ENCODE measurements around the gene SDF4.
"Not testable (repeated sequence)": the region's sequence is repeated elsewhere in the genome, so short reads cannot be mapped to it uniquely, and the experiment has no call there.

The SDF4 gene

DNA sequence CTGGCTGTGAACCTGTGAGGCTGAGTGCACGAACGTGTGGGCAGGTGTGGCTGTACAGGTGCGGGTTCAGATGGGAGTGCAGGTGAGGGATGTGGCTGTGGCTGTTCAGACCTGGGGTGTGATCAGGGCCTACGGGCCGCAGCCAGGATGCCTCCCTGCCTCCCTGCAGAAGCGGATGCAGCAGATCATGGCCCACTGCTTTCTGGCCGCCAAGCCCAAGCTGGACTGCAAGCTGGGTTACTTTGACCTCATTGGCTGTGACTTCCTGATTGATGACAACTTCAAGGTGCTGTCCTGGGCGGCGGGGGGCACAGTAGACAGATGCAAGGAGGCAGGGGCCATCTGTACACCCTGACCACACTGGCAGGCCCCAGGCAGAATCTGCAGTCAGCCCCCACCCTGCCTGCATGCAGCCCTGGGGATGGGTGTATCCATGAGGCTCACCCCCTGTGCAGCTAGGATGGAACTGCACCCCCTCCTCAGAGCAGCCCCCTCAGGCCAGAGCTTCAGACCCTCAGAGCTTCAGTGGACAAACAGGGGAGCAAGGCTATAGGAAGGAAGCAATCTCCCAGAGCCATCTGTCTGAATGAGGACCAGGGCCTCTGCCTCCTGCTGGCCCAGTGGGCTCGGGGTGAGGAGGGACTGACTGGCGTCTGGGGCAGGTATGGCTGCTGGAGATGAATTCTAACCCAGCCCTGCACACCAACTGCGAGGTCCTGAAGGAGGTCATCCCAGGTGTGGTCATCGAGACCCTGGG is 35.2 kb downstream of the SDF4 start:
- no peak for DNase-seq

GRCh38 chr1:1195726-1196125 is 36.1 kb downstream of the SDF4 start:
- not testable (repeated sequence) for DNase-seq

- DNase-seq = no peak
Measured at GRCh38 chr1:1194723-1195122, 37.1 kb downstream of the SDF4 start.

- DNase-seq = no peak
Measured at GRCh38 chr1:1191734-1192133, 40.1 kb downstream of the SDF4 start.

DNA sequence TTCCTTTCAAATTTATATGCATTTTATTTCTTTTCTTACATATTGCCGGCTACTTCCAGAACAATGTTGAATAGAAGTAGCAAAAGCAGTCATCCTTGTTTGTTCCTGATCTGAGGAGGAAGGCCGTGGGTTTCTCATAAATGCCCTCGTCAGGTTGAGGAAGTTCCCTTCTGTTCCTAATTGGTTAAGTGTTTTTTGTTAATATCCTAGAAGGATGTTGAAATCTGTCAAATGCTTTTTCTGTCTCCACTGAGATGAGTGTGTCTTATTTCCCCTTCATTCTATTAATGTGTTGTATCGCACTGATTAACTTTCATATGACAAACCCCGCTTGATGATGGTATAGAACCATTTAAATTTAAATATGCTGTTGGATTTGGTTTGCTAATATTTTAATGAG is 42.7 kb downstream of the SDF4 start:
- DNase-seq = no peak

DNA sequence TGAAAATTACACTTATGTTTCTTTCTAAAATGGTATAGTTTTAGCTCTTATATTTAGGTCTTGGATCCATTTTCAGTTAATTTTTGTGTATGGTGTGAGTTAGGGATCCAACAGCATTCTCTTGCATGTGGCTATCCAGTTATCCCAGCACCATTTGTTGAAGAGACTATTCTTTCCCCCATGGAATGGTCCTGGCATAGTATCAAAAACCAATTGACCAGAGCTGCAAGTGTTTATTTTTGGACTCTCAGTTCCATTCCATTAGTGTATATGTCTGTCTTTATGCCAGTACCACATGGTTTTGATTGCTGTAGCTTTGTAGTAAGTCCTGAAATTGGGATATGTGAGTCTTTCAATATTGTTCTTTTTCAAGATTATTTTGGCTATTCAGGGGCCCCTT is 43.9 kb downstream of the SDF4 start:
- no peak for DNase-seq

GRCh38 chr1:1185101-1185765 is 46.6 kb downstream of the SDF4 start:
- DNase-seq = no peak

- no peak for DNase-seq
Measured at GRCh38 chr1:1183833-1184775, 47.7 kb downstream of the SDF4 start.

GRCh38 chr1:1183221-1183747 is 48.5 kb downstream of the SDF4 start:
- DNase-seq = no peak

GRCh38 chr1:1182491-1183220 is 49.1 kb downstream of the SDF4 start:
- no peak for DNase-seq

DNA sequence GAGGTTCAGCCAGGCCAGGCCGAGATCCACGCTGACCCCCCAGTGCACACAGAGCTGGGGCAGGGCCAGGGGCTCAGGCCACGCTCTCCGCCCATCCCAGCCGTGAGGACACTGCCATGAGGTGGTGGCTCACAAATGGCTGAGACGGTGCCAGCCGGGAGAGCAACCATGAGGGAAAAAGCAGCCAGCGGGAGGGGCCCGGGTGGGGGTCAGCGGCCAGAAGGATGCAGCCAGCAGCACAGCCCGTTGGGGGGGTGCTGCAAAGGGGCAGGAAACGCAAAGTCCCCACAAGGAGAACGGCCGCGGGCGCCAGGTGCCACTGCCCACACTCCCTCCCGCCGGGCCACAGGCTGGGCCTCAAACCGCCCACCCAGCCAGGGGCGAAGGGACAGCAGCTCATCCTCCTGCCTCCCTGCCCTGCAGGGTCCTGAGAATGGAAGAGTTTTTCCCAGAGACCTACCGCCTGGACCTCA is 49.8 kb downstream of the SDF4 start:
- DNase-seq = no peak

GRCh38 chr1:1181129-1181937 is 50.5 kb downstream of the SDF4 start:
- DNase-seq = no peak

DNA sequence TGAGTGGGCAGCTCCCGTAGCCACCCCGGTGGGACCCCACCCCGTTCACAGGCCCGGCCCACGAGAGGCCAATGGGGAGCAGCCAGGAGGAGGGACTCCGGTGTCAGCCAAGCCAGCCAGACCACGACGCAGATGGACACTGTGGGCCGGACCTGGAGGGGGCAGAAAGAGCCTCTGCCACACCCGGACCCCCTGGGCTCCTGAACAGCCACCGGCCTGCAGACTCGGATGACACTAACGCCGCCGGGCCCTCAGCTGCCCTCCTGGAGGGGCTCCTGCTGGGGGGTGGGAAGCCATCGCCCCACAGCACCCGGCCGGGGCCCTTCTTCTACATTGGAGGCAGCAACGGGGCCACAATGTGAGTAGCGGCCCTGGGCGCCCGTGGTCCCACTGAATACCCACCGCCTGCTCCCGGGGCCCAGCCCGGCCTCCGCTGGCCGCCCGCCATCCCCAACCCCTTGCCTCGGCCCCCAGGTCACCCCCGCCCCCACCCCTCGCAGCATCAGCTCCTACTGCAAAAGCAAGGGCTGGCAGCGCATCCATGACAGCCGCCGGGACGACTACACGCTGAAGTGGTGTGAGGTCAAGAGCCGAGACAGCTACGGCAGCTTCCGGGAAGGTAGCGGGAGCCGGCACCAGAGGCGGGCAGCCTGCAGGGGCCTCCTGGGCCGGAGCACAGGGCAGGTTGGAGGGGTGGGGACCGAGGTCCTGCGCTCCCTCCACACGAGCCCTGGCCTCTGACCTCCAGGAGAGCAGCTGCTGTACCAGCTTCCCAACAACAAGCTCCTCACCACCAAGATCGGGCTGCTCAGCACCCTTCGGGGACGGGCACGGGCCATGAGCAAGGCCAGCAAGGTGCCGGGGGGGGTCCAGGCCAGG is 51.6 kb downstream of the SDF4 start:
- DNase-seq = no peak

- no peak for DNase-seq
Measured at GRCh38 chr1:1179346-1179982, 52.3 kb downstream of the SDF4 start.

DNA sequence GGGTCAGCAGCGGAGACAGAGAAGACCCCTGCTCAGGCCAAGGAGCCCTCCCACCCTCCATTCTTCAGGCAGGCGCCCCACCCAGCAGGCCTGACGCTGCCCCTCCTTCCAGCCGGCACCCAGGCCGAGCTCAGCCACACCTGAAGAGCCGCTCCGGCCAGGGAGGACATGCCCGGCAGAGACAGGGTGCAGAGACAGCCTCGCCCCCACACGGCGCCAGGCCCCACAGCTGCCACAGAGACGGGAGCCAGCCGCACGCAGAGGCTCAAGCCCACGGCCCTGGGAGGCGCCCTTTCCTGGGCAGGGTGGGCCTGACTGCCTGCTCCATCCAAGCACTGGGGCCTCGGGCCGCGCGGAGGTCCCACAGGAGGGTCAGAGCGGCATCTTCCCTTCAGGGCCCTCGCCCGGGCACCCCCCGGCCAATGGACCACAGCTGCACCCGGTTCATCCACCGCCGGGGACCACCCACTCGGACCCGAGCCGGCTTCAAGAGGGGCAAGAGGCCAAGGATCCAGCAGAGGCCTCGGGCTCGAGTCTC is 52.9 kb downstream of the SDF4 start:
- DNase-seq = no peak

GRCh38 chr1:1177452-1178206 is 54.2 kb downstream of the SDF4 start:
- DNase-seq = no peak

- no peak for DNase-seq
Measured at GRCh38 chr1:1176931-1177330, 54.9 kb downstream of the SDF4 start.

- DNase-seq = not testable (repeated sequence)
Measured at GRCh38 chr1:1176063-1176761, 55.6 kb downstream of the SDF4 start.

Data from hematopoietic multipotent progenitor cell treated with erythropoietin and hydrocortisone succinate and interleukin-3 and kit ligand, for 8 days (in vitro differentiated cells).